Suppressor macrophage (primary cell): ENCODE data around the gene FAF2.
"Not testable (repeated sequence)": the region's sequence is repeated elsewhere in the genome, so short reads cannot be mapped to it uniquely, and the experiment has no call there.

Experiments
- DNase-seq, 4 experiments: peaks; one replicate each; pipeline ENCODE4 v3.0.0-alpha.2; 2020 to 2022

Gene FAF2

DNA sequence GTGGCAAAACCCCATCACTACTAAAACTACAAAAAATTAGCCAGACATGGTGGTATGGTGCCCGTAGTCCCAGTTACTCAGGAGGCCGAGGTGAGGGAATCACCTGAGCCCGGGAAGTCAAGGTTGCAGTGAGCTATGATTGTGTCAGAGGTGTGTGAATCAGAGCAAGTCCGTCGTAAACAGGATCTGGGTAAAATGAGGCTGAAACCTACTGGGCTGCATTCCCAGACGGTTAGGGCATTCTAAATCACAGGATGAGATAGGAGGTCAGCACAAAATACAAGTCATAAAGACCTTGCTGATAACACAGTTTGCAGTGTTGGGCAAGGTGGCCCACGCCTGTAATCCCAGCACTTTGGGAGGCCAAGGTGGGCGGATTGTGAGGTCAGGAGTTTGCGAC is 29.9 kb upstream of the FAF2 start:
- DNase-seq, result no peak

DNA sequence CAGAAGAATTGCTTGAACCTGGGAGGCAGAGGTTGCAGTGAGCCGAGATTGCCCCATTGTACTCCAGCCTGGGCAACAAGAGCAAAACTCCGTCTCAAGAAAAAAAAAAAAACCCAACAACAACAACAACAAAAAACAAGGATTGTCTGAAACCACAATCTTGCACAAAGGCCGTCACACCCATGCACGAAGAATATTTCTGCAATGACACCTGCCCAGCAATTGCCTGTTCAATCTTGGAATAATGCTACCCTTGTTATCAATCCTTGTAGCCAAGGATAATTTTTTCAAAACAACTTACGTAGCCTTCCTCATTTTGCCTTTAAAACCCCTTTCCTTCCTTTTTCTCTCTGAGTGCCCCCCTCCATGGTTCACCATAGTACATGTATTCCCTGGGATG is 28.1 kb upstream of the FAF2 start:
- no peak for DNase-seq

DNA sequence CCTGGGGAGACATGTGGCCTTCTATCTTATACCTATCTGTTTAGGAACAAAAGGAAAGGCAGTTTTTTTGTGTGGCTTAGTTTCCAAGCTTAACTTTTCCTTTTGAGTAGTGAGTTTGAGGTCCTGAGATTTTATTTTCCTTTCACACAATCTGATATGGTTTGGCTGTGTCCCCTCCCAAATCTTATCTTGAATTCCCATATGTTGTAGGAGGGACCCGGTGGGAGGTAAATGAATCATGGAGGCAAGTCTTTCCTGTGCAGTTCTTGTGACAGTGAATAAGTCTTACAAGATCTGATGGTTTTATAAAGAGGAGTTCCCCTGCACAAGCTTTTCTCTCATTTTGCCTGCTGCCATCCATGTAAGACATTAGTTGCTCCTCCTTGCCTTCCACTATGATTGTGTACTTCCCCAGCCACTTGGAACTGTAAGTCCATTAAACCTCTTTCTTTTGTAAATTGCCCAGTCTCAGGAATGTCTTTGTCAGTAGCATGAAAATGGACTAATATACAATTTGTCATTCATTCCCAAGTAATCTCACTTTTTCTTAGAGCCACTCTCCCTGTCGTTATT is 27.1 kb upstream of the FAF2 start:
- peak in 2 of 4 experiments; percentile 11 to 14 for DNase-seq

DNA sequence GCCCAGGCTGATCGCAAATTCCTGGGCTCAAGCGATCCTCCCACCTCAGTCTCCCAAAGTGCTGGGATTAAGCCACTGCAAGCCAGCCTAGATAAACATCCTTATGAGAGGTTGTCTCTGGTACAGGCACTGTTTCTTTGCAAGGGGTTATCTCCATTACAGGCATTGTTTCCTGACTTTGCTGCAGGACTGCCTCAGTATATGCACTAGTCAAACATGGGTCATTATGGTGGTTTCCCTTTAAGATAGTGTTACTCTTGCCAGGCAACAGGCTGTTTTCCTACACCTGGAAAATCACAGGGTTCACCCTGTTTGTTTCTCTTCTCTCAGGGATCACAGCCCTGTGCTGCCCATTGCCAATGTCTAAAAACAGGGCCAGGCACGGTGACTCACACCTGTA is 24.0 kb upstream of the FAF2 start:
- DNase-seq, result no peak

DNA sequence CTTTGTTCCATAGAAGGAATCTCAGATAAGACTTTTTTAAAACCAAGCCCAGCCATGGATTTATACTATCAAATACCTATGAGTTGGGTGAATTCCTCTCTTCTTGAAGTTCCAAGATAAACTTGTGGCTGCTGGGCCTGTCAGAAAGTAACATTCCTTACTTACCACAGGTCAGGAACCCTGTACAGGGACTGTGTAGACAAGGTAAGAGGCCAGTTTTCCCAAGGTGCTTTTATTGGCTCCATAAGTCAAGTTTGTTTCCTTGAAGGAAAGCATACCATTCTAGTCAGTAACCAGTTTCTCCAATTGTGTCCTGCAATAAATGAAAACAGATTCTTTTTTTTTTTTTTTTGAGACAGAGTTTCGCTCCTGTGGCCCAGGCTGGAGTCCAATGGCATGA is 23.0 kb upstream of the FAF2 start:
- DNase-seq, result no peak

DNA sequence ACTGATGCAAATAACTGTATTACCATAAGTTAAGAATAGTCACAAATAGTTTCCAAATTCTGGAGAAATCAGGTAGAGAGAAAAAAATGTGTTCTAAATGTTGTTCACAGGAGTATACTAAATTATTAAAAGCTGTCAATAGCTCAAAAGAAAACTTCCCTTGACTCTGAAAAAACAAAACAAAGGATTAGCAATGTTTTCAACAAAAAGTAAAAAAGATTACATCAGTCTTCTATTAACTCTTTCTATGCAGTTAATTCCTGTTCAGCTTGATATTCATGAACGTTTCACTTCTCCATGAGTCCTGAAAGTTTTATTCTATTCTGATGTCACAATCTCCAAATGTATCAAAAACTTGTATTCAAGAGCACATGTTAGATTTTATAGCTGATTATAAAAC is 22.4 kb upstream of the FAF2 start:
- DNase-seq, result no peak

DNA sequence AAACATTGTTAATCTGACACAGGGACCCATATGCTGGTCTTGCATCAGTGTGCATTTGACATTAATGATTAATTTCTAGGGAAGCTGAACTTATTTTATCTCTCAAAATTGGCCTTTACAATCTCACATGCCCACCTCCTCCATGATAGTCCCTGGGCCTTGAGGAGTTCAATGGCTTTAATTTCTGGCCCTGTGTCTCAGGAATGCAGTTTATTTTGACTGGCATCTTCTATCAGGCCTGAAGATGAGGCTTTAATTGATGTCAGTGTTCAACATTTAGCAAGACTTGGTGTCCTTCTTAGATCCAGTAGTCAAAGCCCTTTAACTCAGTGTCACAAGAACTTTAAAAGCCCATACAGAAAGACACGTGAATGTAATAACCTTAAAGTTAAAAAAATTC is 21.3 kb upstream of the FAF2 start:
- DNase-seq, result no peak

DNA sequence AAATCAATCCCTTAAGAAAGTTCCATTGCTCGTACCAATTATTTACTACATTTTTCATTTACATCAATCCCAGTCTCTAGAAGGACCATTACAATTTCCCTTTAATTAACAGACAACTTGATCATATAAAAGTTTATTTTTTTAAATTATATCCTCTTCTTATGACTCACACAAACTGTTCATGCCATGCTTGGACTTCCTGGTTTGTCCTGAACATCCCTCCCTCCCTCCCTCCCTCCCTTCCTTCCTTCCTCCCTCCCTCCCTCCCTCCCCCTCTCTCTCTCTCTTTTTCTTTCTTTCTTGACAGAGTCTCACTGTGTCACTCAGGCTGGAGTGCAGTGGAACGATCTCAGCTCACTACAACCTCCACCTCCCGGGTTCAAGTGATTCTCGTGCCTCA is 20.2 kb upstream of the FAF2 start:
- peak in 1 of 4 experiments; percentile 23 for DNase-seq

DNA sequence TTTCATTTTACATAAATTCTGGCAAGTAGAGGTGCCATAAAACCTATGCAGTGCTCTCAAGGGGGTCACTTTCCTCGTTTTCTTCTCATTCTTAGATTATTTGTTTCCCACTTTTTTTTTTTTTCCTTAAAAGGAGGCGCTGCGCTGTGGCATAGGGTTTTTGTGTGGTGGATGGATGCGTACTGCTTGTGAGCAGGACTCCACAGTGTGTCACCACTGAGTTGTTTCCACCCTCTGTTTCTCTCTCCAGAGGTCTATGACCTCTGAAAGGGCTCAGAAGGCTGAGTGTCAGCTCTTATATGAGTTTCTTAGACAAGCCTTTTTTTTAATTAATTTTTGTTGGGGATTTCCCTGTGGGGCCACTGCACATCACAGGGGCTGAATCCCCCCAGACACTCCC is 18.2 kb upstream of the FAF2 start:
- no peak for DNase-seq

DNA sequence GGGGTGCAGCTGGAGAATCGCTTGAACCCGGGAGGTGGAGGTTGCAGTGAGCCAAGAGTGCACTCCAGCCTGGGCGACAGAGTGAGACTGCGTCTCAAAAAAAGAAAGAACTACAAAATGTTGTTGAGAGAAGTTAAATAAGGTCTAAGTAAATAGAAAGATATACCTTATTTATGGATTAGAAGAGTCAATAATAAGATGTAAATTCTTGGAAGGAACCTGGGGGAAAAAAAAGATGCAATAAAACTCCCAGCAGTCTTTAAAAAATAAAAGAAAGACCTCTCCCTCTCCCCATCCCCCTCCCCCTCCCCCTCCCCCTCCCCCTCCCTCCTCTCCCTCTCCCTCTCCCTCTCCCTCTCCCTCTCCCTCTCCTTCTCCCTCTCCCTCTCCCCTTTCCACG is 15.5 kb upstream of the FAF2 start:
- DNase-seq, result no peak

DNA sequence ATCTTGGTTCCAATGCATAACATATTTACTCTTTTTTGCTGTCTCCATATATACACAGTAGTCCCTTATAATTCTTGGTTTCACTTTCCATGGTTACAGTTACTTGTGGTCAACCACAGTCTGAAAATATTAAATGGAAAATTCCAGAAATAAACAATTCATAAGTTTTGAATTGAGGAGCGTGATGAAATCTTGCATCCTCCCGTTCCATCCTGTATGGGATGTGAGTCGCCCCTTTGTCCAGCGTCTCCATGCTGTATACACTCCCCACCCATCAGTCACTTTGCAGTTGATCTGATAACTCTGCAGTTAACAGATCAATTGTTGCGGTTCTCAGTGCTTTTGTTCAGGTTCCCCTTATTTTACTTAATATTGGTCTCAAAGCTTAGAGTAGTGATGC is 11.5 kb upstream of the FAF2 start:
- peak in 1 of 4 experiments; percentile 13 for DNase-seq

DNA sequence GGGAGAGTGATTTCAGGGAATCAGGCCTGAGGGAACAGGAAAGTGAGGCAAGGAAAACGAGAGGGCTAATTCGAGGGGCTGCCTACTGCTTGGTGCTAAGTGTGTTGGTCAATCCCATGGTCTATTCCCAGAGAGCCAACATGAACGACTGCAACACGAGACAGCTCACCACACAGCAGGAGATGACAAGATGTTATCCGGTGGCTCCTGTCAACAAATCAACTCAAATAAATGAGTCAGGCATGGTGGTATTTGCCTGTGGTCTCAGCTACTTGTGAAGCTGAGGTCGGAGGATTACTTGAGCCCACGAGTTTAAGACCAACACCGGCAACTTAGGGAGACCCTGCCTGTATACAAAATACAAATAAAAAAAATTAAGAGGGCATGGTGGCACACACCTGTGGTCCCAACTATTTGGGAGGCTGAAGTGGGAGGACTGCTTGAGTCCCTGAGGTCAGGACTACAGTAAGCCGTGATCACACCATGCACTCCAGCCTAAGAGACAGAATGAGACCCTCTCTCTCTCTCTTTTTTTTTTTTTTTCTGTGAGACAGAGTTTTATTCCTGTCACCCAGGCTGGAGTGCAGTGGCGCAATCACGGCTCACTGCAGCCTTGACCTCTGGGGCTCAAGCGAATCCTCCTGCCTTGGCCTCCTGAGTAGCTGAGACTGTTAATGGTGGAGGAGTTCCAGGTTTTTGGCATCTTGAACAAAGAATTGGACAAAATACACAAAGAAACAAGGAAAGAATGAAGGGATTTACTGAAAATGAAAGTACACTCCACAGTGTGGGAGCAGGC is 9.0 kb upstream of the FAF2 start:
- no peak for DNase-seq

DNA sequence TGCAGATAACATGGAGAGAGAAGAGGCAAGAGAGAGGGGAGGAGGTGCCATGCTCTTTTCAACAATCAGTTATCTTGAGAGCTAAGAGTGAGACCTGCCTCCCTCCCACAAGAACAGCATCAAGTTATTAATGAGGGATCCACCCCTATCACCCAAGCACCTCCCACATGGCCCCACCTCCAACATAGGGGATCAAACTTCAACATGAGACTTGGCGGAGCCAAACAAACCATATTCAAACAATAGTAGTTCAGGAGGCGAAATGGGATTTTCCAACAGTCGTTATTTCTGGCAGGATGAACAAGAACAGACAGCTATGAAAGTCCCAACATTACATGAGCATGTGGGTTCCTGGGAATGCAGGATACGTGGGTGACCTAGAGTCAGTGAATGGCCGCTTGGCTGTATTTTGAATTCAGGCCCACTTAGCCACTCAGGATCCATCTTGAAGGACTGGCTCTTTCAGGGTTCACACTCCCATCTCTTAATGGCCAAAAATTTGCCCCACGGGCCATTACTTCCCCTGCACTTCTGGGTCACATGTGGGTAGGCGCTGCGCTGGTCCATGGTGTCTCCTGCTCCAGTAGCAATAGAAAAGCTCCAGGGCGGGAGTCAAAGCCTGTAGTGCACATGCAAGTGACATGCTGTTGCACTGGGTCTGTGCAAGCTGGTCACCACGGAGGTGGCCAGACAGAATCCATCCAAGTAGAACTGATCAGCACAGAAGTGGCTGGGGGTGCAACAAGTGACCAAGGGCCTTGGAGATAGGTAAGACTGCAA is 7.1 kb upstream of the FAF2 start:
- DNase-seq, result no peak

DNA sequence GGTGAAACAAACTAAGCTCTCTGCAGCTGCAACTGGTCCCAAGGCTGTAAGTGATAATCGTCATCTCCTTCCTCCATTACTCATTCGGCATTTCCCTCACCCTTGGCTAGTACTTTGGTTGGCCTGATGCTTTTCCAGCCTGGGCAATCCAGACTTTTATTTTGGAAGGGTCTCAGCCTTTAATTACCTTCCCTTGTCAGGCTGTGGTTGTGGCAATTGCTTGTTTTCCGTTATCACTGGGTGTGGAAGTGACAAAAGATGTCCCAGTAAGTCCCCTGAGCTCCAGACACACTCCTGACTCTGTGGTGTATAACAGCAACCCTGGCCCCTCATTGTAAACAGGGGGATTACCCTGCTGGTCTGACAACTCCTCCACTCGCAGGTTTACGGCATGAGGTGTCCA is 6.3 kb upstream of the FAF2 start:
- DNase-seq, result no peak

DNA sequence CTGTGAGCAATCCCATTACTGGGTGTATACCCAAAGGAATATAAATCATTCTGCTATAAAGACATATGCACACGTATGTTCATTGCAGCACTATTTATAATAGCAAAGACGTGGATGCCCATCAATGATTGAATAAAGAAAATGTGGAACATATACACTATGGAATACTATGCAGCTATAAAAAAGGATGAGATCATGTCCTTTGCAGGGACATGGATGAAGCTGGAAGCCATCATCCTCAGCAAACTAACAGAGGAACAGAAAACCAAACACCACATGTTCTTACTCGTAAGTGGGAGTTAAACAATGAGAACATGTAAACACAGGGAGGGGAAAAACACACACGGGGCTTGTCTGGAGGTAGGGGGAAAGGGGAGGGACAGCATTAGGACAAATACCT is 5.3 kb upstream of the FAF2 start:
- not testable (repeated sequence) for DNase-seq

DNA sequence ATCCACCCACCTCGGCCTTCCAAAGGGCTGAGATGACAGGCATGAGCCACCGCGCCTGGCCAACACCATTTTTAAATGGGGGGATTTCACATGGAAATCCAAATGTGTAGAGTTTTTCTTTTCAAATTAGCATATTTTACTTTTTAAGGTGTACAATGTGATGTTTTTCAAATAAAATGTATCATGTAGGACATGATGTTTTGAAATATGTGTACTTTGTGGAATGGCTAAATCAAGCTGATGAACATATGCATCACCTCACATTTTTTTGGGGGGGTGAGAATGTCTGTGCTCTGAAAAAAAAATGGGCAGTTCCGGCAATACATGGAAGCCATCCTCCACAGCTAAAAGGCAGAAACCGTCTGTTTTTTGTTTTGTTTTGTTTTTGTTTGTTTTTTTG is 3.4 kb upstream of the FAF2 start:
- DNase-seq, result no peak

DNA sequence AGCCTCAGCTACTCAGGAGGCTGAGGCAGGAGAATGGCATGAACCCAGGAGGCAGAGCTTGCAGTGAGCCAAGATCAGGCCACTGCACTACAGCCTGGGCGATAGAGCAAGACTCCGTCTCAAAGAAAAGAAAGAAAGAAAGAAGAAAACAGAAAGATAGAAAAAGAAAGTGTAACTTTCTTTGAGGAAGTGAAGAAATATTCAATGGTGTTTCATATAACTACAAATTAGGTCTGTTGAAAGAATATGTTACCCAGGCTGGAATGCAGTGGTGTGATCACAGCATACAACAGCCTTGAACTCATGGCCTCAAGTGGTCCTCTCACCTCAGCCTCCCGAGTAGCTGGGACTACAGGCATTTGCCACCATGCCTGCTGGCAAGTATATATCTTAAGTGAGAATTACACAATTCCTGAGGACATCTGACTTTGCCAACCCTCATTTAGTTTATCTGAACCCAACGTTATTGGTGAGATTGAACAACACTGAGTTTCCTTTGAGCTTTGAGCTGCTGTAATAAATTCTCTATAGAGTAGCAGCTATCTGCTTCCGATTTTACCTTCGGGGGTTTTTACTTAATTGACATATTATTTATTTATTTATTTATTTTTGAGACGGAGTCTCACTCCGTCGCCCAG is 2.0 kb upstream of the FAF2 start:
- DNase-seq, result no peak

DNA sequence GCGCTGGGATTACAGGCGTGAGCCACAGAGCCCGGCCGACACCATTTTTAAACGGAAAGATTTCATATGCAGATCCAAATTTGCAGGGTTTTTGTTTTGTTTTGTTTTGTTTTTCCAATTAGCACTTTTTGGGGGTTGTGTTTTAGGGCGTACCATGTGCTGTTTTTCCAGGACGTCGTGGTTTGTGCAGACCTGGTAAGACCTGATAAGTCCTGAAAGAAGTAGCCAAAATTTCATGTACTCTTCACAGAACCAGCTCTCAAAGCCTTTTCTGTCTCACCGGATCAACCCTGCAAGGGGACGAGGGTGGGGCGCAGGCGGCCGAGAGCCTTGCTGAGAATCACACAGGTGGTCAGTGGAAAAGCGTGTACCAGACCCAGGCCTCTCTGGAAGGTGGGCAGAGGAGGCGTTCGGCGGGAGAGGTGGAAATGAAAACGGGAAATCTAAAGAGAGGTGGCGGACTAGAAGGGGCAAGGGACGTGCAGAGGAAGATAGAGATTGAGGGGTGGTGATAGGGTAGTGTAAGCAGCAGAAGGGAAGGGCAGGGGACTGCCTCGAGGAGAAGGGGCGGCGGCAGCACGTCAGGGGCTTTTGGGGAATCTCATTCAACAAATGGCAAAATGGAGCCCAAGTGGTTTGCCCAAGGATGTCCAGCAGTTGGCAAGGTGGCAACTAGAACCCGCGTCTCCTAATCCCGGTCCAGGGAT is 1.1 kb upstream of the FAF2 start:
- DNase-seq, result peak in 1 of 4 experiments; percentile 10

DNA sequence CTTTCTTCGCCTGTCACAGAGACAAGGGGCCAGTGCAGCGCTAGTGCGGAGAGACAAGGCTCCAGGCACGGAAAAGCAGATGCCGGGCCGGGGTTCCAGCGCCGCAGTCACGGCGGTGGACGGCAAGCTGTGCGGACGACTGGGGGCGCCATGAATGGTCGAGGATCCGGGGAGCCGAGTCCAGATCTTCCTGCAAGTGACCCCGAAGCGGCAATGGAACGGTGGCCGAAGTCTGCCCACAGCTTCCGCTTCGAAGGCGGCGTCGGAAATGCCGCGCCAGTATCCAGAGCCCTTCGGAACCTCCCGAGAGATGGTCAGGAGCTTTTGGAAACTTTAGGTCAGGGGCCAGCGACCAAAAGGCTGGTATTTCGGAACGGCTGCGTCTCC is 601 bp upstream of the FAF2 start:
- DNase-seq, result peak in 1 of 4 experiments; percentile 87

DNA sequence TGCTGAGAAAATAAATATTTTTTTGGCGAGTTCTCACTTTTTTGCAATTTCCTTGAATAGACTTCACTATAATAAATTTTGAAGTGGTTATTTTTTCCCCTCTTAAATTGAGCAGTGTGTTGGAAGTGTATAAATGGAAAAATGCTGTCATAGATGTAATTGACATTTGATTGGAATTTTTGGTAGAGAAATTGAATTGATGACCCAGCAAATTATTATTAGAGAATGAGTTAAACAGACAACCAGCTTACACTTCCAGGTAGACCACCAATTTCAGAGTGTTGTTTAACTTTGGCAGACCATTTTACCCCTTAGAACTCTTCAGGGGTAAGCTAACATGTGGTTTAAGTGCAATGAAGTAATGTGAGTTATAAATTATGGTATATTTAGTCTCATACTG is 1.9 kb downstream of the FAF2 start:
- no peak for DNase-seq

DNA sequence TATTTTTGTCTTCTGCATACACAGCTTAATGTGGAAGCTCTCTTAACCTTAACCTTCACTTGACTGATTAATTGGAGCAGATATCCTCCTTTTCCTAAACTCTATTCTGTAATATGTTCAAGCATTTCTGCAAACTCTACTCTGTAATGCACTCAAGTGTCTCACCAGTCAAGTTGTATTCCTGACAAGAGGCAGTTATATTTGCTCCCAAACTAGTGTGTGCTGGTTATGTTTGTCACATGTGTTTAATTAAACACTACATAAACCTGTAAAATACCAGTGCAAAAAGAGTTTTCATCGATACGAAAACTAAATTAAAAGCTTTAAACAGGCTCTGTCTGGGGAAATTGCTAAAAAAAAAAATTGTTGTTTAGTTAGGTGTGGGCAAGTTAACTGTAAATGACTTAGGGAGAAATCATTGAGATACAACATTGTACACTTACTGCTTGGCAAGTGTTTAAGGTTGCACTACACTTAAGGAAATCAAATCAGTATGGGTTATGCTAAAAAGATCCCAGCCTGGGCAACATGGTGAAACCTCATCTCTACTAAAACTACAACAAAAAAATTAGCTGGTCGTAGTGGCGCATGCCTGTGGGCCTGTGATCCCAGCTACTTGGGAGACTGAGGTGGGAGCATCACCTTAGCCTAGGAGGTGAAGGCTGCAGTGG is 6.7 kb downstream of the FAF2 start:
- DNase-seq, result no peak

DNA sequence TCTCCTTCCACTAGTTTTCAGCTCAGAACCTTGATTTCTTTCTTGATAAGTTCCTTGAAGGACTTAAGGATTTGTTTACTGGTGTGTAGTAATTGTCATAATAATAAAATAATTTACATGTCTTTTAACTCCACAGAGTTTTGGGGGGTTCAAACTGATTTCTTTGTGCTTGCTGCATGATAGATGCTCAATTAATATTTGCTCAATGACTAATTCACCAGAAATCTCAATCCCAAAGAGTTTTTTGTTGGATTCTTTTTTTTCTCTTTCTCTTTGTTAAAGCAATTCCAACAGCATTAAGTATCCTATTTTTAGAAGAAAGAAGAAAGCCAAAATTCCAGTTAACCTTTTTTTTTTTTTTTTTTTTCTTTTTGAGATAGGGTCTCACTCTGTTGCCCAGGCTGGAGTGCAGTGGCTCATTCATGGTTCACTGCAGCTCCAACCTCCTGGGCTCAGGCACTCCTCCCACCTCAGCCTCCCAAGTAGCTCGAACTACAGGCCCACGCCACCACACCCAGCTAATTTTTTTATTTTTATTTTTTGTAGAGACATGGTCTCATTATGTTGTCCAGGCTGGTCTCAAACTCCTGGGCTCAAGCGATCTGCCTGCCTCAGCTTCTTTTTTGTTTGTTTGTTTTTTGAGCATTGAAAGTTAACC is 10.8 kb downstream of the FAF2 start:
- no peak for DNase-seq
